Hepatocyte (in vitro differentiated cells): ENCODE results near the gene DLG2. TPM values are rescaled to one million over a fixed set of nuclear protein-coding genes. Genes with fewer than 3 reads are reported as not detected.

Experiments used
- DNase-seq: peaks from one replicate; pipeline ENCODE4 v3.0.0-alpha.2; 2016; ENCODE audit warnings: low spot score
- H2AFZ ChIP-seq: fragments of 200-600 bp; sonication (generic); 2 replicates; pipeline ENCODE4 v1.6.0; 2016; ENCODE audit warnings: antibody characterized with exemption, mild to moderate bottlenecking
- H3K27ac ChIP-seq: fragments of 200-600 bp; sonication (generic); 2 replicates; pipeline ENCODE4 v1.5.1; 2016; ENCODE audit warnings: mild to moderate bottlenecking
- H3K27me3 ChIP-seq: fragments of 200-600 bp; sonication (generic); 2 replicates; pipeline ENCODE4 v1.6.1; 2016
- H3K36me3 ChIP-seq: fragments of 200-600 bp; sonication (generic); replicated peaks from 2 replicates; pipeline ENCODE4 v1.5.1; 2016; ENCODE audit warnings: low read depth; ENCODE audit not compliant: insufficient read depth
- H3K4me1 ChIP-seq: fragments of 200-600 bp; sonication (generic); 2 replicates; pipeline ENCODE4 v1.5.1; 2016; ENCODE audit warnings: mild to moderate bottlenecking, moderate library complexity; ENCODE audit not compliant: insufficient read depth
- H3K4me2 ChIP-seq: fragments of 200-600 bp; sonication (generic); 2 replicates; pipeline ENCODE4 v1.6.0; 2016
- H3K4me3 ChIP-seq: fragments of 200-600 bp; sonication (generic); 2 replicates; pipeline ENCODE4 v1.5.1; 2016; ENCODE audit warnings: mild to moderate bottlenecking
- H3K79me2 ChIP-seq: fragments of 200-600 bp; sonication (generic); 2 replicates; pipeline ENCODE4 v1.6.0; 2017; ENCODE audit warnings: mild to moderate bottlenecking
- H3K9me2 ChIP-seq: fragments of 200-600 bp; sonication (generic); replicated peaks from 2 replicates; pipeline ENCODE4 v1.6.0; 2017; ENCODE audit warnings: mild to moderate bottlenecking; ENCODE audit not compliant: insufficient read depth
- H3K9me3 ChIP-seq: fragments of 200-600 bp; sonication (generic); 2 replicates; pipeline ENCODE4 v1.5.1; 2016; ENCODE audit warnings: low read depth, mild to moderate bottlenecking
- H4K20me1 ChIP-seq: fragments of 200-600 bp; sonication (generic); 2 replicates; pipeline ENCODE4 v1.6.0; 2016; ENCODE audit warnings: mild to moderate bottlenecking; ENCODE audit not compliant: insufficient read depth, poor library complexity, severe bottlenecking
- EZH2 ChIP-seq: fragments of 200-600 bp; sonication (generic); IDR thresholded peaks from 2 replicates; pipeline ENCODE4 v1.6.1; 2016; ENCODE audit warnings: antibody characterized with exemption, mild to moderate bottlenecking, borderline replicate concordance
- EZH2phosphoT487 ChIP-seq: fragments of 200-600 bp; sonication (generic); IDR thresholded peaks from one replicate; pipeline ENCODE4 v1.6.1; 2018; ENCODE audit warnings: antibody characterized with exemption, mild to moderate bottlenecking, low read depth, moderate library complexity; ENCODE audit not compliant: unreplicated experiment, severe bottlenecking
- WGBS: methylation state at CpG from one replicate; pipeline ENCODE4 v1.1.6; 2016; ENCODE audit warnings: low lambda C conversion rate; ENCODE audit errors: missing lambda C conversion rate; 5-methylcytosine and 5-hydroxymethylcytosine counted together
- polyA plus RNA-seq: library from polyadenylated mRNA; unstranded; fragments of >200 nt; fragmentation: Nextera tagmentation; extraction: Ambion mirVana; gene quantifications from 2 replicates; pipeline ENCODE4 v1.2.1, GENCODE V29; 2016
- total RNA-seq: library from RNA; depleted of rRNA; stranded (reverse); fragments of >200 nt; gene quantifications from 2 replicates; pipeline ENCODE4 v1.2.3, GENCODE V29; 2014
- TF ChIP-seq, protein P1 (sequence below): fragments of 200-600 bp; sonication (generic); IDR thresholded peaks from 2 replicates; pipeline ENCODE4 v1.5.1; 2016; ENCODE audit warnings: antibody characterized with exemption, mild to moderate bottlenecking; ENCODE audit not compliant: poor library complexity

DLG2 gene
- total and polyA plus RNA-seq, 2 experiments from 2014 or later = 2.6 to 6.8 TPM

DNA sequence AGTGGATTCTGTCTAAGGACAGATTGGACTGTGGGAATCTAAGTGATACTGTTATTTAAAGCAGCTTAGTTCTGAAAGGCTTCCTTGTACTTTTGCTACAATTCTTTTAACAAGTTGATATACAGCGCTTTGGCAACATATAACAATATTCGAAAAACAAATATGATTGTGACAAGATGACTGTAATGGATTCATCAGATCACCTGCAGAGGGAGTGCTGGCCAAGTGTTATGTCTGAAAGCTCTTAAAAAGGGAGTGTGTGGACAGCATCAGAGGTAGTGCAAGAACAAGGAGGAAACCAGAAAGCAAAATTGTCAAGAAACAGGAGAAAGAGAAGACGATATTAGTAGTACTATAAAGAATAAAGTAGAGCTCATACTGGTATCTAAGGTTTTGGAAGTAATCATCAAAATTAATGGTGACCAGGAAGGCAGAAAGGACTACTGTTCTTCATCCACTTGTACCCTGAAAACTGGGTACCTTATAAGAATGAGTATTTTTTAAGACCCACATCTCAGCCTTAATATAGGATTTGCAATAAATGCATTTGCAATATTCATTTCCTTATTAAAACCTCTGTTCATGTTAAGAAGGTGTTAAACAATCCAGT, 1229.0 kb downstream of the DLG2 start:
- Histone ChIP-seq H3K9me2 (no peaks in the 10 kb centered on the region), H2AFZ (no peak overlapping the region), H3K4me3 (no peak overlapping the region), H3K27ac (no peak overlapping the region), H3K79me2 (no peaks in the 10 kb centered on the region), H3K27me3 (no peaks in the 10 kb centered on the region), H3K4me1 (no peaks in the 10 kb centered on the region), H4K20me1 (no peaks in the 10 kb centered on the region), H3K9me3 (no peaks in the 10 kb centered on the region), H3K4me2 (no peak overlapping the region), H3K36me3 (no peaks in the 10 kb centered on the region)
- TF ChIP-seq EZH2phosphoT487 (no peak), EZH2 (no peak)
- TF ChIP-seq, protein P1, sequence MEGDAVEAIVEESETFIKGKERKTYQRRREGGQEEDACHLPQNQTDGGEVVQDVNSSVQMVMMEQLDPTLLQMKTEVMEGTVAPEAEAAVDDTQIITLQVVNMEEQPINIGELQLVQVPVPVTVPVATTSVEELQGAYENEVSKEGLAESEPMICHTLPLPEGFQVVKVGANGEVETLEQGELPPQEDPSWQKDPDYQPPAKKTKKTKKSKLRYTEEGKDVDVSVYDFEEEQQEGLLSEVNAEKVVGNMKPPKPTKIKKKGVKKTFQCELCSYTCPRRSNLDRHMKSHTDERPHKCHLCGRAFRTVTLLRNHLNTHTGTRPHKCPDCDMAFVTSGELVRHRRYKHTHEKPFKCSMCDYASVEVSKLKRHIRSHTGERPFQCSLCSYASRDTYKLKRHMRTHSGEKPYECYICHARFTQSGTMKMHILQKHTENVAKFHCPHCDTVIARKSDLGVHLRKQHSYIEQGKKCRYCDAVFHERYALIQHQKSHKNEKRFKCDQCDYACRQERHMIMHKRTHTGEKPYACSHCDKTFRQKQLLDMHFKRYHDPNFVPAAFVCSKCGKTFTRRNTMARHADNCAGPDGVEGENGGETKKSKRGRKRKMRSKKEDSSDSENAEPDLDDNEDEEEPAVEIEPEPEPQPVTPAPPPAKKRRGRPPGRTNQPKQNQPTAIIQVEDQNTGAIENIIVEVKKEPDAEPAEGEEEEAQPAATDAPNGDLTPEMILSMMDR = peak; percentile 47
- DNase-seq = peak; percentile 32
- 68% methylated on average over 3 of the region's 3 CpGs for WGBS

DNA sequence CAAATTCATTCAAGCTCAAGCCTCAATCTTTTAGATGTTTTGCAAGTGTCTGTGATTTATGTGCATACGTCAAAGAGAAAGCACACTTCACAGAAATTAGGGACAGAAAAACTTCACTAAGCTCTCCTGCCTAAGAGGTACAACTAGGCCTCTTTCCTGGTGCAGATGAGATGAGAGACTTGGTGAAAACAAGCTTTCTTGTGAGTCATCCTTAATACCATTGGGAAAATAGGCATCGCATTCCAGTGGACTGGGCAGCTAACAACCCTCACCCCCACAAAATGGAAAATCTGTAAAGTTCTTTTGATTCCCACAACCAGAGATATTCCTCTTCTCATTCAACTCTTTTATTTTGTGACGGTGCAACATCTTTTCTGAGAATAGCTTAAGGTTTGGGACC, 1230.6 kb downstream of the DLG2 start:
- Histone ChIP-seq H3K4me2 (no peak overlapping the region), H3K4me3 (no peak overlapping the region), H3K36me3 (no peaks in the 10 kb centered on the region), H3K27ac (no peak overlapping the region), H3K4me1 (no peaks in the 10 kb centered on the region), H3K9me2 (no peaks in the 10 kb centered on the region), H3K79me2 (no peaks in the 10 kb centered on the region), H4K20me1 (no peaks in the 10 kb centered on the region), H3K9me3 (no peaks in the 10 kb centered on the region), H2AFZ (no peak overlapping the region), H3K27me3 (no peaks in the 10 kb centered on the region)
- no peak for DNase-seq
- 89% methylated on average over 3 of the region's 3 CpGs for WGBS
- TF ChIP-seq EZH2 (no peak), EZH2phosphoT487 (no peak)
- TF ChIP-seq, protein P1 = no peak

DNA sequence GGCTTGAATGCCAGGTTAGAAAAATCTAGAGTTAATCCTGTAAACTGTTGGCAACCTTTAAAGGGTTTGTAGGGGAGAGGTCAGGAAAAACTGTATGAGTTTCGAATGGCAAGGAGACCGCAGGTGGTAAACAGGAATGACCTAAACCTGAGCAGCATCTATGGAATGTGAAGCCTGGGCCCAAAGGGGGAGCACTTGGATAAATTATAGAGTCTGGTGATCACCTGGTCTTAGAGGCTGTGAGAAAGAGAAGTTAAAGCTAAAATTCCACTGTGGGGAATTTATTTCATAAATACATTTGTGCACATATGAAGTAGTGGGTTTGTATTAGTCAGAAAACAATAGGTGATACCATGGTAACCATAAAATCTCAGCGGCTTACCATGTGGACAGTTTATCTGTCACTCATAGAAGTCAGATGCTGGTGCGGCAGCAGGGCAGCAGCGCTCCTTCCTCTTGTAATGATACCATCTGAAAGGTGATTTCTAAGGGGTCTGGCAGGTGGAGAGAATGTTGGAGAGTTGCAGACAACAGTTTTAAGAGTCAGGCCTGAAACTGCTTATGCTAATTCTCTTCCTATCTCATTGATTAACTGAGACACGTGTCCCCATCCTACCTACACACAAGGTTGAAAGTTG, 1236.6 kb downstream of the DLG2 start:
- Histone ChIP-seq H3K9me3 (no peaks in the 10 kb centered on the region), H3K9me2 (no peaks in the 10 kb centered on the region), H3K4me3 (no peak overlapping the region), H3K27me3 (no peaks in the 10 kb centered on the region), H2AFZ (no peak overlapping the region), H3K4me2 (no peak overlapping the region), H3K36me3 (no peaks in the 10 kb centered on the region), H3K79me2 (no peaks in the 10 kb centered on the region), H4K20me1 (no peaks in the 10 kb centered on the region), H3K27ac (no peak overlapping the region), H3K4me1 (no peaks in the 10 kb centered on the region)
- WGBS = 71% methylated on average over 6 of the region's 6 CpGs
- no peak for TF ChIP-seq EZH2phosphoT487
- TF ChIP-seq, protein P1 = no peak
- TF ChIP-seq EZH2 = no peak
- peak; percentile 7 for DNase-seq
